ENCODE measurements around the gene RALGAPB. TPM values are rescaled to one million over a fixed set of nuclear protein-coding genes. Genes with fewer than 3 reads are reported as not detected.
A peak's percentile ranks its signal among the peaks of the same experiment; 100 is the strongest.
"Not testable (repeated sequence)": the region's sequence is repeated elsewhere in the genome, so short reads cannot be mapped to it uniquely, and the experiment has no call there.

The RALGAPB gene
- polyA plus RNA-seq (2012; ENCODE audit: missing spikeins): 14.1 TPM

- TF ChIP-seq TAF1 (IDR thresholded peaks at IDR 0.05; ENCODE audit: borderline replicate concordance, low read depth, low read length) (no peak; the same call in 1 of the 2 replicates), POLR2AphosphoS5 (IDR thresholded peaks at IDR 0.05; ENCODE audit: low read depth, low read length) (peak; percentile 83), POLR2A (IDR thresholded peaks at IDR 0.05; ENCODE audit: low read depth, low read length) (peak; percentile 80)
- FAIRE-seq: peak; percentile 98
Measured at GRCh38 chr20:38472513-38473366, at the start of gene RALGAPB. TSS of gene RALGAPB (plus strand) at chr20:38472843. CDS start at chr20:38488433, 15,590 bp downstream.

DNA sequence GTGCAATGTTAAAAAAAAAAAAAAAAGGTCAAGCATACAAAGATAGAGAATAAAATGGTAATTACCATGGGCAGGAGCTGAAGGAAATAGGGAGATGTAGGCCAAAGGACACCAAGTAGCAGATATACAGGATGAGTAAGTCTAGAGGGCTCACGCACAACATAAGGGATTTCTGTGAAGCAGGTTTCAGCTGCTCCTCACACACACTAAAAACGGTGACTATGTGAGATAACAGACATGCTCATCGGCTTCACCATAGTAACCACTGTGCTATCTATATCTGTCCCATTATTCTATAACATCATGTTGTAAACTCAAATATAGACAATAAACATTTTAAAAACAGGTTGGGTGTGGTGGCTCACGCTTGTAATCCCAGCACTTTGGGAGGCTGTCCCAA, 49.1 kb upstream of the RALGAPB start:
- no peak for FAIRE-seq
- TF ChIP-seq POLR2A (IDR thresholded peaks at IDR 0.05; ENCODE audit: low read depth, low read length) (no peak), TAF1 (IDR thresholded peaks at IDR 0.05; ENCODE audit: borderline replicate concordance, low read depth, low read length) (no peak), POLR2AphosphoS5 (IDR thresholded peaks at IDR 0.05; ENCODE audit: low read depth, low read length) (no peak)
- no peak for DNase-seq (ENCODE audit: insufficient read length)

More at GRCh38 chr20:38472513-38473366, at the start of gene RALGAPB:
- DNase-seq (ENCODE audit: insufficient read length): peak; percentile 91

DNA sequence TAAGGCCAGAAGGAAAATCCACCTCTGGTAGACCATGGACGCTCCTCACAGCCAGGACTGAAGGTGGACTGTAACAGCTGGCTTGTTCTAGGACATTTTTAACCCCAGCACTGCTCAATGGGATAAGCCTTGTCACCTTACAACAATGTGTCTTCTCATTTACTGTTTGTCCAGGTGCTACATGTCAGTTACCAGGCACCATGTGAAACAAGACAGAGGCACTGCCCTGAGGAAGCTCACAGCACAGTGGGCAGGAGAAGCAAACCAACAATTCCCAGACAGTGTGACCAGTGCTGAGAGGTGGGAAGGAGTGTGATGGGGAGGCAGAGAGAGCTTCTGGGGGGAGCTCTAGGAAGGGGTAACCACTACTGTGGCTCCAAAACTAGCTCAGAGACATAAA, 48.2 kb upstream of the RALGAPB start:
- TF ChIP-seq POLR2AphosphoS5 (IDR thresholded peaks at IDR 0.05; ENCODE audit: low read depth, low read length): peak; percentile 48; the same call in 1 of the 2 replicates
- TF ChIP-seq POLR2A (IDR thresholded peaks at IDR 0.05; ENCODE audit: low read depth, low read length): peak; percentile 63
- TF ChIP-seq TAF1 (IDR thresholded peaks at IDR 0.05; ENCODE audit: borderline replicate concordance, low read depth, low read length): no peak
- DNase-seq (ENCODE audit: insufficient read length) (no peak), FAIRE-seq (no peak)

DNA sequence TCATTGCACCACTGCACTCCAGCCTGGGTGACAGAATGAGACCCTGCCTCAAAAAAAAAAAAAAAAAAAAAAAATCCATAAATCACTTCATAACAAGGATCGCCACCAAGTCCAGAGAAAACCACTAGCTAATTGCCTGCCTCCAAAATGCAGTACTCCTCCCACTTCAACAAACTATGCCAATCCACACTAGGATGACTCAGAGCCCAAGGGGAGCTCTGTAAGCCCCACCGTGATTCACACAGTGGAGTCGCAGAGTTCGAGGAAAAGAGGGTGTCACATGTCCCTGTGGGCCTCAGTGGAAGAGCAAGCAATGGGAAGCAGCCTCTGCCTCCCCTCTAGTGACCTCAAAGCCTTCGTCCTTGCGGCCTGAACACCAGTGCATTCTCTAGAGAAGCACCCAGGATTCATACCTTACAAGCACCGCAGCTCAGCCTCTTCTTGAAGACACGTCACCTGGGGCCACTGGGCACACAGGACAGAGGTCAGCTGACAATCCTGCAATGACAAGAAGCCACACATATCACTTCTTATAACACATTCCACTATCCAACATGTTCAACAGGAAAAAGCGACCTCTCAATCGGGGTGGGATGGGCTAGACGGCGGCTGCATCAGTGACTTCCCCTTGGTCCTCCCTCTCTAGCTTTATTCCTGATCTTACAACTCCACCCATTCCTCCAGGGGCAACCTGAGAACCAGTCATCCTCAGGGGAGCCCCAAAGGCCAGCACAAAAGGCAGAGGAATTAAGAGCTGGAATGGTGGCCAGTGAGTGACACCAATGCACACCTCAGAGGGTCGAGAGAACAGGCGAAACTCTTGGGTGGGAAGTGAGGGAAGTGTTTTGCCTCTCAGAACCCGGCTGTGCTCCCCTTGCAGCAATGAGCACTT, 46.4 kb upstream of the RALGAPB start:
- FAIRE-seq: no peak
- no peak for TF ChIP-seq TAF1 (IDR thresholded peaks at IDR 0.05; ENCODE audit: borderline replicate concordance, low read depth, low read length)
- TF ChIP-seq POLR2AphosphoS5 (IDR thresholded peaks at IDR 0.05; ENCODE audit: low read depth, low read length): peak; percentile 43
- no peak for DNase-seq (ENCODE audit: insufficient read length)

DNA sequence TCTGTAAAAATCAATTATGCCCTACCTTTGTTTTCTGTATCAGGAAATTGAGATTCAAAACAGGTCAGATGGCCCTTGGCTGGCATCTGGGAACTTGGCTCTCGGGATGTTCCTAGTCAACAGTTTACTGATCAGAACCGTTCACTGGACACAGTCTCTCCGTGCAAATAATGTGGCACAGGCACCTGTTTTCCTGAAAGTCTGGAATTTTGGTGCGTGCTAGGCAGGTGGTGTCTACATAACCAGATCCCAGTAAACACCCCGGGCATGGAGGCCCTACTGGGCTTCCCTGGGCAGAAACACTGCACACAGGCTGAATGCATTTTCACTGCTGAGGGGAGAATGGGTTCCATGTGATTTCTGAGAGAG, 45.0 kb upstream of the RALGAPB start:
- FAIRE-seq: no peak
- DNase-seq (ENCODE audit: insufficient read length): no peak
- TF ChIP-seq POLR2A (IDR thresholded peaks at IDR 0.05; ENCODE audit: low read depth, low read length) (no peak; the same call in 1 of the 2 replicates), TAF1 (IDR thresholded peaks at IDR 0.05; ENCODE audit: borderline replicate concordance, low read depth, low read length) (no peak), POLR2AphosphoS5 (IDR thresholded peaks at IDR 0.05; ENCODE audit: low read depth, low read length) (peak; percentile 44)

DNA sequence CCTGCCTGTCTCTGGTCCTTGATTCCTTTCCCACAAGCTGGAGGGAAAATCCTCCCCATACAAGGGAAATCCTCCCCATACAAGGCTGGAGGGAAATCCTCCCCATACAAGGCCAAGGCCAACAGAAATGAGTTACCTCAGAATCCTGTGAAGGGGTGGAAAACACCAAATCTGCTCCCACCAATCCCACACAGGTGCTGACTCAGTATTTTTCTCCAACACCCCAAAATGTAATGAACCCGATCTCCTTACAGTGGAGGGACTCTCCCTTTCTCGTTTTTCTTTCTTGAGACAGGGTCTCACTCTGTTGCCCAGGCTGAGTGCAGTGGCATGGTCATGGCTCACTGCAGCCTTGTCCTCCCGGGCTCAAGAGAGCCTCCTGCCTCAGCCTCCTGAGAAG, 43.8 kb upstream of the RALGAPB start:
- DNase-seq (ENCODE audit: insufficient read length): no peak
- no peak for FAIRE-seq
- no peak for TF ChIP-seq POLR2AphosphoS5 (IDR thresholded peaks at IDR 0.05; ENCODE audit: low read depth, low read length)
- TF ChIP-seq POLR2A (IDR thresholded peaks at IDR 0.05; ENCODE audit: low read depth, low read length): no peak
- no peak for TF ChIP-seq TAF1 (IDR thresholded peaks at IDR 0.05; ENCODE audit: borderline replicate concordance, low read depth, low read length)

- peak; percentile 79 for TF ChIP-seq POLR2AphosphoS5 (IDR thresholded peaks at IDR 0.05; ENCODE audit: low read depth, low read length)
- peak; percentile 17; the same call in 1 of the 2 replicates for TF ChIP-seq POLR2A (IDR thresholded peaks at IDR 0.05; ENCODE audit: low read depth, low read length)
- no peak for TF ChIP-seq TAF1 (IDR thresholded peaks at IDR 0.05; ENCODE audit: borderline replicate concordance, low read depth, low read length)
- FAIRE-seq: no peak
- no peak for DNase-seq (ENCODE audit: insufficient read length)
Measured at GRCh38 chr20:38429301-38429700, 43.3 kb upstream of the RALGAPB start.

- FAIRE-seq (no peak), DNase-seq (ENCODE audit: insufficient read length) (no peak)
- TF ChIP-seq POLR2AphosphoS5 (IDR thresholded peaks at IDR 0.05; ENCODE audit: low read depth, low read length) (peak; percentile 44; the same call in 1 of the 2 replicates), TAF1 (IDR thresholded peaks at IDR 0.05; ENCODE audit: borderline replicate concordance, low read depth, low read length) (no peak), POLR2A (IDR thresholded peaks at IDR 0.05; ENCODE audit: low read depth, low read length) (peak; percentile 18; the same call in 1 of the 2 replicates)
Measured at GRCh38 chr20:38430679-38431325, 41.8 kb upstream of the RALGAPB start.

GRCh38 chr20:38432292-38432691, 40.4 kb upstream of the RALGAPB start:
- peak; percentile 56 for TF ChIP-seq POLR2AphosphoS5 (IDR thresholded peaks at IDR 0.05; ENCODE audit: low read depth, low read length)
- peak; percentile 6; the same call in 1 of the 2 replicates for TF ChIP-seq POLR2A (IDR thresholded peaks at IDR 0.05; ENCODE audit: low read depth, low read length)
- no peak for TF ChIP-seq TAF1 (IDR thresholded peaks at IDR 0.05; ENCODE audit: borderline replicate concordance, low read depth, low read length)
- FAIRE-seq: no peak
- no peak for DNase-seq (ENCODE audit: insufficient read length)

DNA sequence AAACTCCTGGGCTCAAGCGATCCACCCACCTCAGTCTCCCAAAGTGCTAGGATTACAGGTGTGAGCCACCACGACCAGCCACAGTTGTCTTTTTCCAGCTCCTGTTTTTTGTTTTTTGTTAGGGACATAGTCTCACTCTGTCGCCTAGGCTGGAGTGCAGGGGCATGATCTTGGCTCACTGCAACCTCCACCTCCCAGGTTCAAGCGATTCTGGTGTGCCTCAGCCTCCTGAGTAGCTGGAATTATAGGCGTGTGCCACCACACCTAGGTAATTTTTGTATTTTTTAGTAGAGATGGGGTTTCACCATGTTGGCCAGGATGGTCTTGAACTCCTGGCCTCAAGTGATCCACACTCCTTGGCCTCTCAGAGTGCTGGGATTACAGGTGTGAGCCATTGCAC, 39.8 kb upstream of the RALGAPB start:
- FAIRE-seq; DNase-seq (ENCODE audit: insufficient read length): not testable (repeated sequence)
